Iris pigment epithelial cell (primary cell): ENCODE data around the gene ITGA2B.
A peak's percentile ranks its signal among the peaks of the same experiment; 100 is the strongest.
"Not testable (repeated sequence)": the region's sequence is repeated elsewhere in the genome, so short reads cannot be mapped to it uniquely, and the experiment has no call there.

Experiments
- DNase-seq: peaks from one replicate; pipeline ENCODE4 v3.0.0-alpha.2; 2011; ENCODE audit warnings: low read depth

The ITGA2B gene

GRCh38 chr17:44351961-44352827 lies 37.3 kb downstream of the ITGA2B start:
- no peak for DNase-seq

- DNase-seq, result no peak
Measured at GRCh38 chr17:44351464-44351863, 38.0 kb downstream of the ITGA2B start.

- peak; percentile 41 for DNase-seq
Measured at GRCh38 chr17:44350733-44351226, 38.7 kb downstream of the ITGA2B start.

GRCh38 chr17:44349553-44350070 lies 39.8 kb downstream of the ITGA2B start:
- no peak for DNase-seq

- DNase-seq, result no peak
Measured at GRCh38 chr17:44348988-44349364, 40.5 kb downstream of the ITGA2B start.

- DNase-seq, result peak; percentile 61
Measured at GRCh38 chr17:44348234-44348987, 41.0 kb downstream of the ITGA2B start.

GRCh38 chr17:44347206-44348055 lies 42.0 kb downstream of the ITGA2B start:
- DNase-seq, result not testable (repeated sequence)

- no peak for DNase-seq
Measured at GRCh38 chr17:44346064-44346844, 43.2 kb downstream of the ITGA2B start.

- peak; percentile 55 for DNase-seq
Measured at GRCh38 chr17:44345454-44346026, 43.9 kb downstream of the ITGA2B start.

- peak; percentile 99 for DNase-seq
Measured at GRCh38 chr17:44344939-44345453, 44.5 kb downstream of the ITGA2B start, which contains the start of gene GRN. TSS of gene GRN (plus strand) at chr17:44345302. CDS start at chr17:44349165, 3,863 bp downstream.

GRCh38 chr17:44343510-44344209 lies 45.8 kb downstream of the ITGA2B start:
- DNase-seq, result no peak

- not testable (repeated sequence) for DNase-seq
Measured at GRCh38 chr17:44340553-44340952, 48.9 kb downstream of the ITGA2B start.

GRCh38 chr17:44338702-44339101 lies 50.7 kb downstream of the ITGA2B start:
- DNase-seq, result peak; percentile 26

GRCh38 chr17:44335968-44336367 lies 53.5 kb downstream of the ITGA2B start:
- DNase-seq, result no peak

- no peak for DNase-seq
Measured at GRCh38 chr17:44335564-44335963, 53.9 kb downstream of the ITGA2B start.

GRCh38 chr17:44334727-44335126 lies 54.7 kb downstream of the ITGA2B start:
- peak; percentile 39 for DNase-seq

- DNase-seq, result no peak
Measured at GRCh38 chr17:44334315-44334714, 55.1 kb downstream of the ITGA2B start.

- DNase-seq, result no peak
Measured at GRCh38 chr17:44333371-44333770, 56.1 kb downstream of the ITGA2B start.

- peak; percentile 53 for DNase-seq
Measured at GRCh38 chr17:44331249-44331760, 58.1 kb downstream of the ITGA2B start.
